Measurements from ENCODE around the gene PLPP1. TPM values are rescaled to one million over a fixed set of nuclear protein-coding genes. Genes with fewer than 3 reads are reported as not detected.

Gene PLPP1
- total and polyA plus RNA-seq, 2 experiments from 2014 or later = 39.1 to 97.1 TPM

DNA sequence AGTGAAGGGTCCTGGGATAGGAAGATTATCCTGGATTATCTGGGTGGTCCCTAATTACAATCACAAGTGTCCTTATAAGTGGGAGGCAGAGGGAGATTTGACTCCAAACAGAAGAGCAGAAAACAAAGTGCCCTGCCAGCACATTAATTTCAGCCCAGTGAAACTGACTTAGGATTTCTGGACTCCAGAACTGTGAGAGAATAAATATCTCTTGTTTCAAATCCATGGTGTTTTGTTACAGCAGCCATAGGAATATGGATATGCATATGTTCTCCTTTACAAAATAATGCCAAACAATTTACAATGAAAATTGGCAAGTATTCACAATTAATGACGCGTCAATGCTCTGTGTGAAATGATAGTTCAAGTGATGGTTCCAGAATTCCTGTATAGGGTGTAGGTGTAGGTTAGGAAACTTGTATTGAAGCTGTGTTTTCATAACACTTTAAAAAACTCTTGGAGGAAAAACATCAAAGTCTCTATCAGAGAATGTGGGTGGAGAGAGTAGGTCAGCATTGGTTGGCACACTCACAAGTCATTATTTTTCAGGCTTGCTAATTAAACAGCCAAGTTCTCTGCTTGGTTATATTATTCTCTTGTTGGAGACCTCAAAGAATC lies 19.9 kb upstream of the PLPP1 start:
- Histone ChIP-seq H3K4me2 (peak overlapping the region; percentile 44; the same call in 1 of the 2 replicates), H3K27ac (ENCODE audit: low read depth) (no peak overlapping the region), H3K79me2 (replicated peaks; ENCODE audit: insufficient read depth) (no peaks in the 10 kb centered on the region), H3K27me3 (ENCODE audit: insufficient read depth) (no peaks in the 10 kb centered on the region), H2AFZ (peak overlapping the region; percentile 60), H3K36me3 (ENCODE audit: insufficient read depth) (no peaks in the 10 kb centered on the region), H3K4me3 (no peak overlapping the region), H3K4me1 (ENCODE audit: insufficient read depth) (peaks cover 18% of the 10 kb centered on the region), H4K20me1 (replicated peaks; ENCODE audit: insufficient read depth) (no peaks in the 10 kb centered on the region), H3K9me2 (ENCODE audit: insufficient read depth) (no peaks in the 10 kb centered on the region), H3F3A (replicated peaks; ENCODE audit: low read depth) (no peaks in the 10 kb centered on the region)
- H3K4me1 Mint-ChIP-seq = peaks cover 12% of the 10 kb centered on the region
- H3K36me3 Mint-ChIP-seq (ENCODE audit: low read depth) = 0 out of 3 replicates have a peak, but pooled peaks cover 3% of the 10 kb centered on the region
- H3K4me3 Mint-ChIP-seq = no peak overlapping the region
- H3K27ac Mint-ChIP-seq = peak overlapping the region; percentile 14; the same call in 1 of the 2 replicates
- TF ChIP-seq ZNF331 (CRISPR knock-in tag; IDR thresholded peaks at IDR 0.05; ENCODE audit: low read depth) (no peak), EZH2phosphoT487 (IDR thresholded peaks at IDR 0.05; ENCODE audit: unreplicated experiment) (no peak), CREB1 (CRISPR knock-in tag; IDR thresholded peaks at IDR 0.05; ENCODE audit: low read depth) (no peak), NANOG (IDR thresholded peaks at IDR 0.05; ENCODE audit: borderline replicate concordance) (no peak), JUNB (IDR thresholded peaks at IDR 0.05; ENCODE audit: unreplicated experiment) (no peak), POLR2AphosphoS5 (IDR thresholded peaks at IDR 0.05; ENCODE audit: low read depth) (no peak), ZNF114 (CRISPR knock-in tag; IDR thresholded peaks at IDR 0.05) (no peak), EZH2 (IDR thresholded peaks at IDR 0.05; ENCODE audit: low read depth, unreplicated experiment) (no peak), STAT1 (IDR thresholded peaks at IDR 0.05; ENCODE audit: unreplicated experiment) (no peak)
- TF ChIP-seq, protein P1, sequence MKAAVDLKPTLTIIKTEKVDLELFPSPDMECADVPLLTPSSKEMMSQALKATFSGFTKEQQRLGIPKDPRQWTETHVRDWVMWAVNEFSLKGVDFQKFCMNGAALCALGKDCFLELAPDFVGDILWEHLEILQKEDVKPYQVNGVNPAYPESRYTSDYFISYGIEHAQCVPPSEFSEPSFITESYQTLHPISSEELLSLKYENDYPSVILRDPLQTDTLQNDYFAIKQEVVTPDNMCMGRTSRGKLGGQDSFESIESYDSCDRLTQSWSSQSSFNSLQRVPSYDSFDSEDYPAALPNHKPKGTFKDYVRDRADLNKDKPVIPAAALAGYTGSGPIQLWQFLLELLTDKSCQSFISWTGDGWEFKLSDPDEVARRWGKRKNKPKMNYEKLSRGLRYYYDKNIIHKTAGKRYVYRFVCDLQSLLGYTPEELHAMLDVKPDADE (IDR thresholded peaks at IDR 0.05) = no peak
- TF ChIP-seq, protein P2, sequence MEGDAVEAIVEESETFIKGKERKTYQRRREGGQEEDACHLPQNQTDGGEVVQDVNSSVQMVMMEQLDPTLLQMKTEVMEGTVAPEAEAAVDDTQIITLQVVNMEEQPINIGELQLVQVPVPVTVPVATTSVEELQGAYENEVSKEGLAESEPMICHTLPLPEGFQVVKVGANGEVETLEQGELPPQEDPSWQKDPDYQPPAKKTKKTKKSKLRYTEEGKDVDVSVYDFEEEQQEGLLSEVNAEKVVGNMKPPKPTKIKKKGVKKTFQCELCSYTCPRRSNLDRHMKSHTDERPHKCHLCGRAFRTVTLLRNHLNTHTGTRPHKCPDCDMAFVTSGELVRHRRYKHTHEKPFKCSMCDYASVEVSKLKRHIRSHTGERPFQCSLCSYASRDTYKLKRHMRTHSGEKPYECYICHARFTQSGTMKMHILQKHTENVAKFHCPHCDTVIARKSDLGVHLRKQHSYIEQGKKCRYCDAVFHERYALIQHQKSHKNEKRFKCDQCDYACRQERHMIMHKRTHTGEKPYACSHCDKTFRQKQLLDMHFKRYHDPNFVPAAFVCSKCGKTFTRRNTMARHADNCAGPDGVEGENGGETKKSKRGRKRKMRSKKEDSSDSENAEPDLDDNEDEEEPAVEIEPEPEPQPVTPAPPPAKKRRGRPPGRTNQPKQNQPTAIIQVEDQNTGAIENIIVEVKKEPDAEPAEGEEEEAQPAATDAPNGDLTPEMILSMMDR (conservative IDR thresholded peaks at IDR 0.05; ENCODE audit: low read depth in 2 of 2) = no peak
- TF ChIP-seq, protein P3, sequence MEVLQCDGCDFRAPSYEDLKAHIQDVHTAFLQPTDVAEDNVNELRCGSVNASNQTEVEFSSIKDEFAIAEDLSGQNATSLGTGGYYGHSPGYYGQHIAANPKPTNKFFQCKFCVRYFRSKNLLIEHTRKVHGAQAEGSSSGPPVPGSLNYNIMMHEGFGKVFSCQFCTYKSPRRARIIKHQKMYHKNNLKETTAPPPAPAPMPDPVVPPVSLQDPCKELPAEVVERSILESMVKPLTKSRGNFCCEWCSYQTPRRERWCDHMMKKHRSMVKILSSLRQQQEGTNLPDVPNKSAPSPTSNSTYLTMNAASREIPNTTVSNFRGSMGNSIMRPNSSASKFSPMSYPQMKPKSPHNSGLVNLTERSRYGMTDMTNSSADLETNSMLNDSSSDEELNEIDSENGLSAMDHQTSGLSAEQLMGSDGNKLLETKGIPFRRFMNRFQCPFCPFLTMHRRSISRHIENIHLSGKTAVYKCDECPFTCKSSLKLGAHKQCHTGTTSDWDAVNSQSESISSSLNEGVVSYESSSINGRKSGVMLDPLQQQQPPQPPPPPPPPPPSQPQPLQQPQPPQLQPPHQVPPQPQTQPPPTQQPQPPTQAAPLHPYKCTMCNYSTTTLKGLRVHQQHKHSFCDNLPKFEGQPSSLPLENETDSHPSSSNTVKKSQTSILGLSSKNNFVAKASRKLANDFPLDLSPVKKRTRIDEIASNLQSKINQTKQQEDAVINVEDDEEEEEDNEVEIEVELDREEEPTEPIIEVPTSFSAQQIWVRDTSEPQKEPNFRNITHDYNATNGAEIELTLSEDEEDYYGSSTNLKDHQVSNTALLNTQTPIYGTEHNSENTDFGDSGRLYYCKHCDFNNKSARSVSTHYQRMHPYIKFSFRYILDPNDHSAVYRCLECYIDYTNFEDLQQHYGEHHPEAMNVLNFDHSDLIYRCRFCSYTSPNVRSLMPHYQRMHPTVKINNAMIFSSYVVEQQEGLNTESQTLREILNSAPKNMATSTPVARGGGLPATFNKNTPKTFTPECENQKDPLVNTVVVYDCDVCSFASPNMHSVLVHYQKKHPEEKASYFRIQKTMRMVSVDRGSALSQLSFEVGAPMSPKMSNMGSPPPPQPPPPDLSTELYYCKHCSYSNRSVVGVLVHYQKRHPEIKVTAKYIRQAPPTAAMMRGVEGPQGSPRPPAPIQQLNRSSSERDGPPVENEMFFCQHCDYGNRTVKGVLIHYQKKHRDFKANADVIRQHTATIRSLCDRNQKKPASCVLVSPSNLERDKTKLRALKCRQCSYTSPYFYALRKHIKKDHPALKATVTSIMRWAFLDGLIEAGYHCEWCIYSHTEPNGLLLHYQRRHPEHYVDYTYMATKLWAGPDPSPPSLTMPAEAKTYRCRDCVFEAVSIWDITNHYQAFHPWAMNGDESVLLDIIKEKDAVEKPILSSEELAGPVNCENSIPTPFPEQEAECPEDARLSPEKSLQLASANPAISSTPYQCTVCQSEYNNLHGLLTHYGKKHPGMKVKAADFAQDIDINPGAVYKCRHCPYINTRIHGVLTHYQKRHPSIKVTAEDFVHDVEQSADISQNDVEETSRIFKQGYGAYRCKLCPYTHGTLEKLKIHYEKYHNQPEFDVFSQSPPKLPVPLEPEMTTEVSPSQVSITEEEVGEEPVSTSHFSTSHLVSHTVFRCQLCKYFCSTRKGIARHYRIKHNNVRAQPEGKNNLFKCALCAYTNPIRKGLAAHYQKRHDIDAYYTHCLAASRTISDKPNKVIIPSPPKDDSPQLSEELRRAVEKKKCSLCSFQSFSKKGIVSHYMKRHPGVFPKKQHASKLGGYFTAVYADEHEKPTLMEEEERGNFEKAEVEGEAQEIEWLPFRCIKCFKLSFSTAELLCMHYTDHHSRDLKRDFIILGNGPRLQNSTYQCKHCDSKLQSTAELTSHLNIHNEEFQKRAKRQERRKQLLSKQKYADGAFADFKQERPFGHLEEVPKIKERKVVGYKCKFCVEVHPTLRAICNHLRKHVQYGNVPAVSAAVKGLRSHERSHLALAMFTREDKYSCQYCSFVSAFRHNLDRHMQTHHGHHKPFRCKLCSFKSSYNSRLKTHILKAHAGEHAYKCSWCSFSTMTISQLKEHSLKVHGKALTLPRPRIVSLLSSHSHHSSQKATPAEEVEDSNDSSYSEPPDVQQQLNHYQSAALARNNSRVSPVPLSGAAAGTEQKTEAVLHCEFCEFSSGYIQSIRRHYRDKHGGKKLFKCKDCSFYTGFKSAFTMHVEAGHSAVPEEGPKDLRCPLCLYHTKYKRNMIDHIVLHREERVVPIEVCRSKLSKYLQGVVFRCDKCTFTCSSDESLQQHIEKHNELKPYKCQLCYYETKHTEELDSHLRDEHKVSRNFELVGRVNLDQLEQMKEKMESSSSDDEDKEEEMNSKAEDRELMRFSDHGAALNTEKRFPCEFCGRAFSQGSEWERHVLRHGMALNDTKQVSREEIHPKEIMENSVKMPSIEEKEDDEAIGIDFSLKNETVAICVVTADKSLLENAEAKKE (CRISPR knock-in tag; IDR thresholded peaks at IDR 0.05) = no peak
- TF ChIP-seq, protein P4, sequence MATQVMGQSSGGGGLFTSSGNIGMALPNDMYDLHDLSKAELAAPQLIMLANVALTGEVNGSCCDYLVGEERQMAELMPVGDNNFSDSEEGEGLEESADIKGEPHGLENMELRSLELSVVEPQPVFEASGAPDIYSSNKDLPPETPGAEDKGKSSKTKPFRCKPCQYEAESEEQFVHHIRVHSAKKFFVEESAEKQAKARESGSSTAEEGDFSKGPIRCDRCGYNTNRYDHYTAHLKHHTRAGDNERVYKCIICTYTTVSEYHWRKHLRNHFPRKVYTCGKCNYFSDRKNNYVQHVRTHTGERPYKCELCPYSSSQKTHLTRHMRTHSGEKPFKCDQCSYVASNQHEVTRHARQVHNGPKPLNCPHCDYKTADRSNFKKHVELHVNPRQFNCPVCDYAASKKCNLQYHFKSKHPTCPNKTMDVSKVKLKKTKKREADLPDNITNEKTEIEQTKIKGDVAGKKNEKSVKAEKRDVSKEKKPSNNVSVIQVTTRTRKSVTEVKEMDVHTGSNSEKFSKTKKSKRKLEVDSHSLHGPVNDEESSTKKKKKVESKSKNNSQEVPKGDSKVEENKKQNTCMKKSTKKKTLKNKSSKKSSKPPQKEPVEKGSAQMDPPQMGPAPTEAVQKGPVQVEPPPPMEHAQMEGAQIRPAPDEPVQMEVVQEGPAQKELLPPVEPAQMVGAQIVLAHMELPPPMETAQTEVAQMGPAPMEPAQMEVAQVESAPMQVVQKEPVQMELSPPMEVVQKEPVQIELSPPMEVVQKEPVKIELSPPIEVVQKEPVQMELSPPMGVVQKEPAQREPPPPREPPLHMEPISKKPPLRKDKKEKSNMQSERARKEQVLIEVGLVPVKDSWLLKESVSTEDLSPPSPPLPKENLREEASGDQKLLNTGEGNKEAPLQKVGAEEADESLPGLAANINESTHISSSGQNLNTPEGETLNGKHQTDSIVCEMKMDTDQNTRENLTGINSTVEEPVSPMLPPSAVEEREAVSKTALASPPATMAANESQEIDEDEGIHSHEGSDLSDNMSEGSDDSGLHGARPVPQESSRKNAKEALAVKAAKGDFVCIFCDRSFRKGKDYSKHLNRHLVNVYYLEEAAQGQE (IDR thresholded peaks at IDR 0.05; ENCODE audit: unreplicated experiment) = no peak
- DNase-seq (ENCODE audit: low spot score) (no peak), ATAC-seq (no peak)
- peaks cover 2% of the 10 kb centered on the region for H3K27me3 Mint-ChIP-seq (ENCODE audit: insufficient read depth, low read depth, poor library complexity)
- H3K9me3 Mint-ChIP-seq = peaks cover 7% of the 10 kb centered on the region; the same call in 1 of the 3 replicates
